ENCODE data around the gene GRID1. TPM values are rescaled to one million over a fixed set of nuclear protein-coding genes. Genes with fewer than 3 reads are reported as not detected.
A peak's percentile ranks its signal among the peaks of the same experiment; 100 is the strongest.

Gene GRID1
- total and polyA plus RNA-seq, 10 of the 15 experiments (the other 5 are each of a cell fraction or from before 2014, with no cell fraction given): 0.04 to 0.62 (median 0.08) TPM; not detected in 5

DNA sequence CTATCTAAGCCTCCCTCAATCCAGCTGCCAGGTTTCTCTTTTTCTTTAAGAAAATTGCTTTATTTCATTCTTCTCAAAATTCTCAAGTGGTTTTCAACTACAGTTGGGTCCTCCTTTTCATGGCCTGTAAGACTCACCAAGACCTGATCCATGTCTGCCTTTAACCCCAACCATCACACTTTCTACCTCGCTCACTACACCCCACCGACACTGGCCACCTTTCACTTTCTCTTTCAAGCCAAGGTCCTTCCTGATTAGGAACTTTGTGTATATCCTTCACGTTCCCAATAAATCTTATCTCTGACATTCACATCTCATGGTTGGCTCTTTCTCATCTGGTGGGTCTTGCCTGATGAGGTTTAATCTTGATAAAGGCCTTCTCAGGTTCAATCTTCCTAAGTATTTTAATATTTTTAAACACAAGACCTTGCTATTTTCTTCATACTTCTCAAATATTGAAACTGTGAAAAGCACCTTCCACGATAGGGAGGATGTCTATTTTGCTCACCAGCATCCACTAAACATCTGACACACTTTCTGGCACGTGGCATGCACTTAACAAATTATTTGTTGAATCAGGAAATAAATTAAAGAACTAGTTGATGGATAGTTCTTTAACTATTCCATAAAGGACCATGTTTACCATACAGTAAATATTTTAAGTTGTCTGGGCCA, 624.8 kb downstream of the GRID1 start:
- peak overlapping the region; percentile 66 for H3K4me2 ChIP-seq (ENCODE audit: control insufficient read depth, insufficient read depth)
- no peaks in the 10 kb centered on the region for H4K20me1 ChIP-seq (ENCODE audit: control insufficient read depth, insufficient read depth)
- in situ Hi-C loops (cut with MboI): no loop called here
- ChIA-PET POLR2A (no interaction called here), SMC1A (ENCODE audit: uncharacterized antibody, unreplicated experiment) (interaction anchor here (1.0 kb wide), 1 partner anchor 10 kb away, joined by 3 read pairs; no protein-coding TSS in a partner anchor), RAD21 (ENCODE audit: unreplicated experiment) (no interaction called here), CTCF (interaction anchor here (1.0 kb wide), 1 partner anchor 12 kb away, joined by 3 read pairs; no protein-coding TSS in a partner anchor)
- H3K9me3 ChIP-seq (replicated peaks; ENCODE audit: control insufficient read depth, insufficient read depth, low read length): no peaks in the 10 kb centered on the region
- peak overlapping the region; percentile 24; the same call in 1 of the 2 replicates for H3K27ac ChIP-seq (ENCODE audit: control insufficient read depth, insufficient read depth)
- H3K4me1 ChIP-seq (ENCODE audit: control insufficient read depth, insufficient read depth, low read length): no peaks in the 10 kb centered on the region
- no peaks in the 10 kb centered on the region for H3K27me3 ChIP-seq (replicated peaks in 1 of 2; ENCODE audit: control insufficient read depth in 2 of 2, insufficient read depth in 2 of 2, low read length in 1 of 2)
- H3K4me3 ChIP-seq: no peak overlapping the region; the same call in 1 of the 2 replicates
- H3K79me2 ChIP-seq (ENCODE audit: control insufficient read depth, insufficient read depth, low read length): no peaks in the 10 kb centered on the region
- peak; percentile 78 for FAIRE-seq
- intact Hi-C loops (cut with micrococcal nuclease; ENCODE audit: unreplicated experiment): no loop called here
- H3K9ac ChIP-seq (ENCODE audit: control insufficient read depth, insufficient read depth, low read length): no peak overlapping the region
- H3K36me3 ChIP-seq (ENCODE audit: control insufficient read depth in 2 of 2, insufficient read depth in 2 of 2, low read length in 1 of 2): no peaks in the 10 kb centered on the region
- ATAC-seq: peak; percentile 92
- DNase-seq (ENCODE audit: low read depth, low spot score): peak; percentile 8
- BruUV-seq (replicated peaks): no TSS peak
- WGBS (ENCODE audit: insufficient coverage, insufficient replicate concordance, low lambda C conversion rate, missing lambda C conversion rate): 15% methylated on average over 5 of the region's 5 CpGs
- peak overlapping the region; percentile 86 for H2AFZ ChIP-seq (ENCODE audit: control insufficient read depth, low read depth, low read length)
- TF ChIP-seq, protein P1, sequence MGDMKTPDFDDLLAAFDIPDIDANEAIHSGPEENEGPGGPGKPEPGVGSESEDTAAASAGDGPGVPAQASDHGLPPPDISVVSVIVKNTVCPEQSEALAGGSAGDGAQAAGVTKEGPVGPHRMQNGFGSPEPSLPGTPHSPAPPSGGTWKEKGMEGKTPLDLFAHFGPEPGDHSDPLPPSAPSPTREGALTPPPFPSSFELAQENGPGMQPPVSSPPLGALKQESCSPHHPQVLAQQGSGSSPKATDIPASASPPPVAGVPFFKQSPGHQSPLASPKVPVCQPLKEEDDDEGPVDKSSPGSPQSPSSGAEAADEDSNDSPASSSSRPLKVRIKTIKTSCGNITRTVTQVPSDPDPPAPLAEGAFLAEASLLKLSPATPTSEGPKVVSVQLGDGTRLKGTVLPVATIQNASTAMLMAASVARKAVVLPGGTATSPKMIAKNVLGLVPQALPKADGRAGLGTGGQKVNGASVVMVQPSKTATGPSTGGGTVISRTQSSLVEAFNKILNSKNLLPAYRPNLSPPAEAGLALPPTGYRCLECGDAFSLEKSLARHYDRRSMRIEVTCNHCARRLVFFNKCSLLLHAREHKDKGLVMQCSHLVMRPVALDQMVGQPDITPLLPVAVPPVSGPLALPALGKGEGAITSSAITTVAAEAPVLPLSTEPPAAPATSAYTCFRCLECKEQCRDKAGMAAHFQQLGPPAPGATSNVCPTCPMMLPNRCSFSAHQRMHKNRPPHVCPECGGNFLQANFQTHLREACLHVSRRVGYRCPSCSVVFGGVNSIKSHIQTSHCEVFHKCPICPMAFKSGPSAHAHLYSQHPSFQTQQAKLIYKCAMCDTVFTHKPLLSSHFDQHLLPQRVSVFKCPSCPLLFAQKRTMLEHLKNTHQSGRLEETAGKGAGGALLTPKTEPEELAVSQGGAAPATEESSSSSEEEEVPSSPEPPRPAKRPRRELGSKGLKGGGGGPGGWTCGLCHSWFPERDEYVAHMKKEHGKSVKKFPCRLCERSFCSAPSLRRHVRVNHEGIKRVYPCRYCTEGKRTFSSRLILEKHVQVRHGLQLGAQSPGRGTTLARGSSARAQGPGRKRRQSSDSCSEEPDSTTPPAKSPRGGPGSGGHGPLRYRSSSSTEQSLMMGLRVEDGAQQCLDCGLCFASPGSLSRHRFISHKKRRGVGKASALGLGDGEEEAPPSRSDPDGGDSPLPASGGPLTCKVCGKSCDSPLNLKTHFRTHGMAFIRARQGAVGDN (IDR thresholded peaks at IDR 0.05): peak; percentile 60; the same call in 1 of the 2 replicates
- TF ChIP-seq BHLHE40 (IDR thresholded peaks at IDR 0.05; ENCODE audit: borderline replicate concordance in 1 of 2, low read depth in 2 of 2, low read length in 1 of 2) (0 out of 4 replicates have a peak, but pooled peaks of 1 of the 2 experiments have one; percentile 31), MTA3 (IDR thresholded peaks at IDR 0.05; ENCODE audit: borderline replicate concordance, low read length) (no peak), NR2C1 (IDR thresholded peaks at IDR 0.05) (0 out of 2 replicates have a peak, but pooled peaks have one; percentile 7), ZZZ3 (IDR thresholded peaks at IDR 0.05; ENCODE audit: control insufficient read depth, insufficient read length, low read depth) (no peak), TARDBP (IDR thresholded peaks at IDR 0.05; ENCODE audit: borderline replicate concordance) (no peak), ESRRA (IDR thresholded peaks at IDR 0.05; ENCODE audit: low read length) (no peak), CBFB (IDR thresholded peaks at IDR 0.05; ENCODE audit: low read depth) (no peak), PML (IDR thresholded peaks at IDR 0.05; ENCODE audit: low read length) (no peak), CHD1 (IDR thresholded peaks at IDR 0.05; ENCODE audit: low read depth, low read length) (no peak), NBN (IDR thresholded peaks at IDR 0.05) (peak; percentile 42; the same call in 1 of the 2 replicates), LARP7 (IDR thresholded peaks at IDR 0.05) (no peak), CHD4 (IDR thresholded peaks at IDR 0.05) (no peak)
- TF ChIP-seq, protein P2, sequence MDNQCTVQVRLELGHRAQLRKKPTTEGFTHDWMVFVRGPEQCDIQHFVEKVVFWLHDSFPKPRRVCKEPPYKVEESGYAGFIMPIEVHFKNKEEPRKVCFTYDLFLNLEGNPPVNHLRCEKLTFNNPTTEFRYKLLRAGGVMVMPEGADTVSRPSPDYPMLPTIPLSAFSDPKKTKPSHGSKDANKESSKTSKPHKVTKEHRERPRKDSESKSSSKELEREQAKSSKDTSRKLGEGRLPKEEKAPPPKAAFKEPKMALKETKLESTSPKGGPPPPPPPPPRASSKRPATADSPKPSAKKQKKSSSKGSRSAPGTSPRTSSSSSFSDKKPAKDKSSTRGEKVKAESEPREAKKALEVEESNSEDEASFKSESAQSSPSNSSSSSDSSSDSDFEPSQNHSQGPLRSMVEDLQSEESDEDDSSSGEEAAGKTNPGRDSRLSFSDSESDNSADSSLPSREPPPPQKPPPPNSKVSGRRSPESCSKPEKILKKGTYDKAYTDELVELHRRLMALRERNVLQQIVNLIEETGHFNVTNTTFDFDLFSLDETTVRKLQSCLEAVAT (IDR thresholded peaks at IDR 0.05): 0 out of 2 replicates have a peak, but pooled peaks have one; percentile 45
- TF ChIP-seq, protein P3, sequence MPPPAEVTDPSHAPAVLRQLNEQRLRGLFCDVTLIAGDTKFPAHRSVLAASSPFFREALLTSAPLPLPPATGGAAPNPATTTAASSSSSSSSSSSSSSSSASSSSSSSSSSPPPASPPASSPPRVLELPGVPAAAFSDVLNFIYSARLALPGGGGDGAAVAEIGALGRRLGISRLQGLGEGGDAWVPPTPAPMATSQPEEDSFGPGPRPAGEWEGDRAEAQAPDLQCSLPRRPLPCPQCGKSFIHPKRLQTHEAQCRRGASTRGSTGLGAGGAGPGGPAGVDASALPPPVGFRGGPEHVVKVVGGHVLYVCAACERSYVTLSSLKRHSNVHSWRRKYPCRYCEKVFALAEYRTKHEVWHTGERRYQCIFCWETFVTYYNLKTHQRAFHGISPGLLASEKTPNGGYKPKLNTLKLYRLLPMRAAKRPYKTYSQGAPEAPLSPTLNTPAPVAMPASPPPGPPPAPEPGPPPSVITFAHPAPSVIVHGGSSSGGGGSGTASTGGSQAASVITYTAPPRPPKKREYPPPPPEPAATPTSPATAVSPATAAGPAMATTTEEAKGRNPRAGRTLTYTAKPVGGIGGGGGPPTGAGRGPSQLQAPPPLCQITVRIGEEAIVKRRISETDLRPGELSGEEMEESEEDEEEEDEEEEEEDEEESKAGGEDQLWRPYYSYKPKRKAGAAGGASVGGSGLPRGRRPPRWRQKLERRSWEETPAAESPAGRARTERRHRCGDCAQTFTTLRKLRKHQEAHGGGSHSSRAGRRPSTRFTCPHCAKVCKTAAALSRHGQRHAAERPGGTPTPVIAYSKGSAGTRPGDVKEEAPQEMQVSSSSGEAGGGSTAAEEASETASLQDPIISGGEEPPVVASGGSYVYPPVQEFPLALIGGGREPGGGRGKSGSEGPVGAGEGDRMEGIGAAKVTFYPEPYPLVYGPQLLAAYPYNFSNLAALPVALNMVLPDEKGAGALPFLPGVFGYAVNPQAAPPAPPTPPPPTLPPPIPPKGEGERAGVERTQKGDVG (CRISPR knock-in tag; IDR thresholded peaks at IDR 0.05): no peak
